IMR-90 (cell line): ENCODE measurements around the gene ATF4. TPM values are rescaled to one million over a fixed set of nuclear protein-coding genes. Genes with fewer than 3 reads are reported as not detected.

Experiments used
- ATAC-seq: fragments of 200-7000 bp; cut with Tn5 transposase; 2 replicates; pipeline ENCODE4 v1.9.1; 2020; ENCODE audit warnings: low read depth, mild to moderate bottlenecking, moderate library complexity
- BruUV-seq: library from RNA; stranded (reverse); fragments of 400-500 nt; replicated peaks from 2 replicates; lab custom pipeline; 2021; lab: Mats Ljungman, UMichigan
- CTCF ChIA-PET: fragments of 300-600 bp; formaldehyde crosslinking; extraction: SDS; loops from one replicate; lab custom pipeline; 2021; ENCODE audit warnings: antibody characterized with exemption; lab: Yijun Ruan, JAX
- POLR2A ChIA-PET: fragments of 300-600 bp; sonication (Branson Sonifier 250); formaldehyde crosslinking; loops from one replicate; lab custom pipeline; 2022; ENCODE audit warnings: antibody characterized with exemption; ENCODE audit not compliant: unreplicated experiment; lab: Charles Lee
- DNase-seq: peaks from one replicate; pipeline ENCODE4 v3.0.0; 2013
- H2AFZ ChIP-seq: replicated peaks from 2 replicates; pipeline ENCODE3; 2013; ENCODE audit warnings: low read length, mild to moderate bottlenecking; ENCODE audit not compliant: poor library complexity
- H2AK5ac ChIP-seq: 2 replicates; pipeline ENCODE4 v1.6.1; 2013; ENCODE audit warnings: low read depth, low read length, inconsistent platforms
- H2AK9ac ChIP-seq: replicated peaks from 2 replicates; pipeline ENCODE3; 2013; ENCODE audit warnings: mild to moderate bottlenecking, low read depth, low read length, moderate library complexity; ENCODE audit not compliant: poor library complexity
- H2BK120ac ChIP-seq: 2 replicates; pipeline ENCODE4 v1.6.1; 2013; ENCODE audit warnings: low read depth, low read length, inconsistent platforms
- H2BK15ac ChIP-seq: 3 replicates; pipeline ENCODE4 v1.6.1; 2013; ENCODE audit warnings: low read depth, low read length, inconsistent platforms
- H2BK20ac ChIP-seq: 2 replicates; pipeline ENCODE4 v1.6.1; 2013; ENCODE audit warnings: low read depth, mild to moderate bottlenecking, inconsistent platforms, low read length, moderate library complexity
- H2BK5ac ChIP-seq: 2 replicates; pipeline ENCODE4 v1.6.1; 2013; ENCODE audit warnings: mild to moderate bottlenecking, low read depth, low read length, inconsistent platforms; ENCODE audit not compliant: poor library complexity, severe bottlenecking
- H3K14ac ChIP-seq: replicated peaks from 2 replicates; pipeline ENCODE4 v1.6.1; 2013; ENCODE audit warnings: low read depth, low read length, inconsistent platforms
- H3K18ac ChIP-seq: 2 replicates; pipeline ENCODE4 v1.6.1; 2013; ENCODE audit warnings: low read depth, low read length, control low read depth
- H3K23ac ChIP-seq: 2 replicates; pipeline ENCODE4 v1.6.1; 2013; ENCODE audit warnings: low read depth, low read length, inconsistent platforms
- H3K27ac ChIP-seq: 2 replicates; pipeline ENCODE4 v1.5.1; 2013; ENCODE audit warnings: mild to moderate bottlenecking, control low read depth, low read length; ENCODE audit not compliant: insufficient read depth
- H3K27me3 ChIP-seq: 2 replicates; pipeline ENCODE4 v1.6.1; 2013; ENCODE audit warnings: low read length; ENCODE audit not compliant: control insufficient read depth, insufficient read depth
- H3K36me3 ChIP-seq: 2 replicates; pipeline ENCODE4 v1.6.1; 2013; ENCODE audit warnings: low read length, mixed read lengths; ENCODE audit not compliant: control insufficient read depth, insufficient read depth
- H3K4ac ChIP-seq: 2 replicates; pipeline ENCODE4 v1.6.1; 2013; ENCODE audit warnings: low read depth, low read length, inconsistent platforms
- H3K4me1 ChIP-seq: 2 replicates; pipeline ENCODE4 v1.6.1; 2013; ENCODE audit warnings: low read length, mixed read lengths; ENCODE audit not compliant: control insufficient read depth, insufficient read depth
- H3K4me2 ChIP-seq: 2 replicates; pipeline ENCODE4 v1.6.1; 2013; ENCODE audit warnings: low read depth, mild to moderate bottlenecking, control low read depth, low read length, moderate library complexity
- H3K4me3 ChIP-seq: 2 replicates; pipeline ENCODE4 v1.5.1; 2013; ENCODE audit warnings: low read depth, mild to moderate bottlenecking, control low read depth, low read length, moderate library complexity; ENCODE audit not compliant: insufficient read depth
- H3K56ac ChIP-seq: 2 replicates; pipeline ENCODE4 v1.6.1; 2013; ENCODE audit warnings: low read length, inconsistent platforms; ENCODE audit not compliant: insufficient read depth; ENCODE audit errors: extremely low read depth
- H3K79me1 ChIP-seq, 2 experiments: 2 replicates each; pipeline ENCODE4 v1.6.1; 2013; ENCODE audit warnings: low read length in 2 of 2, inconsistent platforms in 1 of 2, low read depth in 1 of 2
- H3K9ac ChIP-seq: 2 replicates; pipeline ENCODE4 v1.6.1; 2013; ENCODE audit warnings: low read depth, low read length, control low read depth
- H3K9me1 ChIP-seq: 2 replicates; pipeline ENCODE4 v1.6.1; 2013; ENCODE audit warnings: low read length, inconsistent platforms; ENCODE audit not compliant: insufficient read depth
- H3K9me3 ChIP-seq: 2 replicates; pipeline ENCODE4 v1.6.1; 2013; ENCODE audit warnings: low read length; ENCODE audit not compliant: control insufficient read depth, insufficient read depth
- H4K20me1 ChIP-seq: 2 replicates; pipeline ENCODE4 v1.6.1; 2013; ENCODE audit warnings: low read length, inconsistent platforms; ENCODE audit not compliant: insufficient read depth
- H4K5ac ChIP-seq: 2 replicates; pipeline ENCODE4 v1.6.1; 2013; ENCODE audit warnings: mild to moderate bottlenecking, low read depth, low read length, control low read depth
- H4K8ac ChIP-seq, 2 experiments: 2 replicates each; pipeline ENCODE4 v1.6.1; 2013; ENCODE audit warnings: low read depth in 2 of 2, low read length in 2 of 2, control low read depth in 1 of 2, inconsistent platforms in 1 of 2
- H4K91ac ChIP-seq: 2 replicates; pipeline ENCODE4 v1.6.1; 2013; ENCODE audit warnings: low read depth, low read length, inconsistent platforms; ENCODE audit not compliant: insufficient read depth
- MAFK ChIP-seq: IDR thresholded peaks from 2 replicates; pipeline ENCODE4 v1.6.1; 2012; ENCODE audit warnings: low read depth, low read length, improper control_type of control experiment
- MXI1 ChIP-seq: IDR thresholded peaks from 2 replicates; pipeline ENCODE4 v1.6.1; 2012; ENCODE audit warnings: low read depth, mild to moderate bottlenecking, low read length, moderate library complexity, borderline replicate concordance
- POLR2A ChIP-seq: IDR thresholded peaks from 2 replicates; pipeline ENCODE4 v1.6.1; 2012; ENCODE audit warnings: mild to moderate bottlenecking, low read depth, low read length
- RCOR1 ChIP-seq: IDR thresholded peaks from 2 replicates; pipeline ENCODE4 v1.6.1; 2012; ENCODE audit warnings: mild to moderate bottlenecking, low read length, improper control_type of control experiment; ENCODE audit not compliant: insufficient replicate concordance
- whole genome bisulfite sequencing, 2 experiments: methylation state at CpG; one replicate each; pipeline versions ENCODE4 v1.1.5 to v1.1.7; 2013; ENCODE audit warnings: missing lambda C conversion rate in 2 of 2; ENCODE audit not compliant: insufficient read length in 1 of 2; ENCODE audit errors: extremely low coverage in 2 of 2; 5-methylcytosine and 5-hydroxymethylcytosine counted together
- dilution Hi-C: fragments of 300-500 bp; cut with HindIII; formaldehyde crosslinking; loops from one replicate; pipeline ENCODE4 v1.14.3; 2018; ENCODE audit warnings: low sequenced_read_pairs; ENCODE audit not compliant: unreplicated experiment
- in situ Hi-C: fragments of 300-500 bp; cut with MboI; formaldehyde crosslinking; loops from 3 replicates; pipeline ENCODE4 v1.14.3; 2019; ENCODE audit warnings: low sequenced_read_pairs, inconsistent platforms, mixed read lengths
- intact Hi-C: fragments of 100-400 bp; cut with micrococcal nuclease; formaldehyde crosslinking; loops from 2 replicates; pipeline ENCODE4 v1.10.0; 2022
- polyA plus RNA-seq, 3 experiments: library from polyadenylated mRNA; depleted of rRNA; stranded (reverse); fragments of >200 nt; gene quantifications; 2 replicates each; pipeline ENCODE4 v1.2.3, GENCODE V29; 2012; ENCODE audit warnings: low replicate concordance in 1 of 3
- total RNA-seq: library from RNA; depleted of rRNA; stranded (reverse); fragments of >200 nt; gene quantifications from 2 replicates; pipeline ENCODE4 v1.2.3, GENCODE V29; 2012

ATF4 gene
- total and polyA plus RNA-seq, 2 of the 4 experiments (the other 2 are of a cell fraction): 148 to 662 TPM

DNA sequence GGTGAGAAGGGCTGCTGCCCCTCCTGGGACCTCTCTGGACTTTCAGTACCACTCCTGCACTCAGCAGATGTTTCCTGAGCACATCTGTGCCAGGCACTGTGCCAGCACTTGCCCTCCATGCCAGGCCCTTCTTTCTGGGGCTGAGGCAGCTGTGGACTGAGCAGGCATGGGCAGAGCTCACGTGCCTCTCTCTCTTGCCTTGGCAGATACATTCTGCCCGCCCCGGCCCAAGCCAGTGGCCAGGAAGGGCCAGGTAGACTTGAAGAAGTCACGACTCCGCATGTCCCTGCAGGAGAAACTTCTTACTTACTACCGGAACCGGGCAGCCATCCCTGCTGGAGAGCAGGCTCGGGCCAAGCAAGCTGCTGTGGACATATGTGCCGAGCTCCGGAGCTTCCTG lies 8.3 kb upstream of the ATF4 start:
- no peak overlapping the region for H3K4me3 ChIP-seq
- DNase-seq: no peak
- H3K27ac ChIP-seq: no peak overlapping the region
- dilution Hi-C loops: no loop called here
- POLR2A ChIA-PET: interaction anchor here (0.6 kb wide), 1 partner anchor 119 kb away, joined by 4 read pairs; no protein-coding TSS in a partner anchor
- no peak overlapping the region for H2BK15ac ChIP-seq
- no peak overlapping the region for H3K56ac ChIP-seq
- no peak overlapping the region for H2BK5ac ChIP-seq
- peaks cover 38% of the 10 kb centered on the region for H4K20me1 ChIP-seq
- no peaks in the 10 kb centered on the region for H3K4me1 ChIP-seq
- H2BK20ac ChIP-seq: no peak overlapping the region
- intact Hi-C loops: no loop called here
- no peak overlapping the region for H3K9ac ChIP-seq
- no peak overlapping the region for H3K23ac ChIP-seq
- H3K4ac ChIP-seq: no peak overlapping the region
- no peak overlapping the region for H3K14ac ChIP-seq
- WGBS, 2 experiments: 100% methylated on average over 4 of the region's 10 CpGs; no CpG with 5 or more reads in 1 of the 2 experiments
- peaks cover 57% of the 10 kb centered on the region for H3K36me3 ChIP-seq
- no peak overlapping the region for H2AFZ ChIP-seq
- no TSS peak for BruUV-seq
- TF ChIP-seq MAFK (no peak), RCOR1 (no peak), MXI1 (no peak), POLR2A (no peak)
- H4K8ac ChIP-seq: no peak overlapping the region
- no peak overlapping the region for H4K5ac ChIP-seq
- H2BK120ac ChIP-seq: no peak overlapping the region
- no peaks in the 10 kb centered on the region for H3K9me1 ChIP-seq
- H3K4me2 ChIP-seq: no peak overlapping the region
- H3K18ac ChIP-seq: no peak overlapping the region
- peaks cover 42 to 60% of the 10 kb centered on the region in 2 experiments for H3K79me1 ChIP-seq
- H4K91ac ChIP-seq: no peak overlapping the region
- H2AK5ac ChIP-seq: no peak overlapping the region
- no peak for ATAC-seq
- H3K9me3 ChIP-seq: no peaks in the 10 kb centered on the region
- CTCF ChIA-PET: interaction anchor here (0.8 kb wide), 1 partner anchor 75 kb away, joined by 3 read pairs; no protein-coding TSS in a partner anchor
- H2AK9ac ChIP-seq: no peak overlapping the region
- in situ Hi-C loops: loop anchor here (5.0 to 10.0 kb wide), 2 partner anchors 107 to 345 kb away; no protein-coding TSS in a partner anchor
- no peaks in the 10 kb centered on the region for H3K27me3 ChIP-seq
